Cardiac fibroblast (primary cell): ENCODE results near the gene HMCN1.

Experiments
- DNase-seq, 2 donors: peaks; one replicate each; pipeline versions ENCODE4 v3.0.0 to v3.0.0-alpha.2; 2010; ENCODE audit warnings: low read depth in 2 of 2
- H3K4me3 ChIP-seq, 2 donors: replicated peaks in 1 of 2; 1 replicate in 1 of 2; 2 replicates in 1 of 2; pipeline ENCODE4 v1.5.1; 2011; ENCODE audit warnings: low read depth in 2 of 2, low read length in 2 of 2, mild to moderate bottlenecking in 2 of 2, moderate library complexity in 1 of 2
- CTCF ChIP-seq: IDR thresholded peaks from one replicate; pipeline ENCODE4 v1.5.1; 2011; ENCODE audit warnings: low read depth, mild to moderate bottlenecking, low read length, inconsistent platforms

Gene HMCN1

DNA sequence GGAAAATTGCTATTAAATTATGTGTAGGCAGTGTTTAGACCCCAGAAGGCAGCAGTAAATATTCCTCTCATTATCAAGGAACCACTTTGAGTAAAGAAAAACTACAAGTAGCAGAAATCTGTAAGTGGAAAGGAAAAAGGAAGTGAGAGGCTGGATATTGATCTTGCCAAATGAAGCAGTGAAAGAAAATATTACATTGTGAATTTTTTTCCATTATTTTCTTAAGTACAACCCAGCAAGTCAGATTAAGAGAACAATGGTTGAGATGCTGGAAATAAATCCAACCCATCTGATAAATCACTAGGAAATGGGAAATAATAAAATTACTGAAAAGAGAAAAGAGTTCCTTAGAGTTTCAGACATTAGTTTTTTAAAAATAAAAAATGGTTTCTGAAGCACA is 106.7 kb downstream of the HMCN1 start:
- DNase-seq: no peak
- TF ChIP-seq CTCF: no peak
- no peak overlapping the region for H3K4me3 ChIP-seq

- no peak overlapping the region for H3K4me3 ChIP-seq
- no peak for TF ChIP-seq CTCF
- DNase-seq: no peak
Measured at GRCh38 chr1:185843297-185843869, 109.2 kb downstream of the HMCN1 start.

DNA sequence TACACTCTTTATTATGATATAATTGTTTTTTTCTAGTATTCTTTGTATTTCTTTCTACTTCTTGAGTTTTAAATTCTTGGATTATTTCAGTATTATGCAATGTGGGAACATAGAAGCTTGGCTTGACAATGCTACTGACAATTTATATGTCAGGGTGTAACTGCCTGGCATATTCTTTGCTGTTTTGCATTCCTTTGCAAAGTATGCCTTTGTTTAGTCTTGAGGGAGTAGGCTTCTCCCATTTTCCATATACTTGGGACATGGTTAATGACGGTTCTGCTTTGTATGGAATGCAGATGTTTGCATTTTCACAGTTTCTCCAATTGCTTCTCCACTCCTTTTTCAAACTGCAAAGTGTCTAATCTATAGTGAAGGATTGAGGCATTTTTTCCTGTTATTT is 109.8 kb downstream of the HMCN1 start:
- no peak for TF ChIP-seq CTCF
- peak in 1 of 2 donors; percentile 26 for DNase-seq
- H3K4me3 ChIP-seq: no peak overlapping the region

DNA sequence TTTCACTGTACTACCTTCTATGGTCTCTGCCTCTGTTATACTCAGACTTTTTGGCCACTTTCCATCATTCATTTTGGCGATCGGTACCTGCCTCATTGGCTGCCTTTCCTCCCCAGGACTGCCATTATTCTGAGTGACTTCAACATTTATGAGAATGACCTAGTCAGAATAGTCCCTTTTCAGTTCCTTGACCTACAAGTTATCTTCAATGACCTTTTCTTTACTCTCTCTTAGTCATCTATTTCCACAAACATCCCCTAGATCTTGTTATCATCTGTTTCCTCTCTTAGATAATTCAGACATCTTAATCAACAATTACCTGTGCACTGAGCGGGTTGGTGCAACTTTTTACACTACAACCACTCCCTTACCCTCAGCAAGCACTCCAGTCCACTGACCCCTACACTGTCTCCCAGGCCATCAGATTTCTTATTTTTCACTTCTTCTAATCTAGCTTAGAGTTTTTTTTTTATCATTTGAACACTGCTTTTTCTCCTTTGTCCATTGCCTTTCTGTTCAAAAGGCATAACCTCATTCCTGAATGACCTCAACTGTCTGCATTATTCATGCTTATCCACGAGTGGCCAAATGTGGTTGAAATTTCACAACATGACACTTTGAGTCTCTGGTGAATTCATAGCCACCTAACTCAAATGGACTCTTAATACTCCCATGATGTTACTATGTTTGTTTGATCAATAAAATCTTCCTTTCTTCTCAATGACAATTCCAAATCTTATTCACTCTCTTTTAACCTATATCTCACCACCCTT is 112.7 kb downstream of the HMCN1 start:
- TF ChIP-seq CTCF: no peak
- no peak overlapping the region for H3K4me3 ChIP-seq
- peak; percentile 51 to 78 for DNase-seq

GRCh38 chr1:185849014-185849413 is 114.8 kb downstream of the HMCN1 start:
- DNase-seq: no peak
- TF ChIP-seq CTCF: no peak
- no peak overlapping the region for H3K4me3 ChIP-seq

DNA sequence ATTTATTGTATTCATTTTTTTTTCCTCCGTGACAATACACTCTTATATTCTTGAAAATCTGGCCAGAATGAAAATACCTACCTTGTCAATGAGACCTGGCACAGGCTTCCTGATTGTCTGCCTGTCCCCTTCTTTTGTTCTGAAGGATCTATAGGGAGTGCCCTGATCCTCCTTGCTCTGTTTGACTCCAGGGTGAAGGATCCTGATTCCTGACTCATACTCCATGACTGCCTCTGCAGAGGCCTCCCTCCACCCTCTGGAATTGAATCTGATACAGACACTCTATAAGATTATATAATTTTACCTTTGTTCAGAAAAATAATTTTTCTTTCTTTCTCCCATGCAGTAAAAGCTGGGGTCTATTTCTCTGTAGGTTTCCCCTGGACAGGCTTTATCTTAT is 116.2 kb downstream of the HMCN1 start:
- peak in 1 of 2 donors; percentile 13 for DNase-seq
- TF ChIP-seq CTCF: no peak
- H3K4me3 ChIP-seq: no peak overlapping the region

DNA sequence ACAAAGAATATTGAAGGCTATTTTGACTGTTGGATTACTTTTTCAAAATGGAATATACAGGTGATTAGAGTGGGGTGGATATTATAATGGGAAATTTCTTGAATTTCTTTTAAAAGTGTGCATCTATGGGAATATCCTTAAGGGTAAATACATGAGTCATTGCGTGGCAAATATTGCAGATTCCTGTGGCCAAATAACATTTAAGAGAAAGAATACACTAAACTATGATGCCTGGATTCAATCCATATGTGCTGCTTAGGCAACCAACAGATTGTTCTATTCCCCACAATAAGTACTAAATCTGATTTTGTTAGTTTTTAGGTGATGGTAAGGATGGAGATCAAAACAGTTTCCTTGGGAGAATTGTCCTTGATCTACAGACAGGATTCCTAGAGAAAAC is 119.5 kb downstream of the HMCN1 start:
- TF ChIP-seq CTCF: no peak
- peak; percentile 78 to 79 for DNase-seq

More for the DNA sequence above, 119.5 kb downstream of the HMCN1 start:
- no peak overlapping the region for H3K4me3 ChIP-seq
